HG02943 (cell line): Measurements from ENCODE around the gene RUBCN.
"Not testable (repeated sequence)": the region's sequence is repeated elsewhere in the genome, so short reads cannot be mapped to it uniquely, and the experiment has no call there.

ENCODE experiments used
- ATAC-seq: cut with Tn5 transposase; IDR thresholded peaks from one replicate; pipeline ENCODE4 v1.9.1; 2021; ENCODE audit warnings: mild to moderate bottlenecking, low read depth, moderate library complexity; ENCODE audit not compliant: unreplicated experiment

RUBCN gene

GRCh38 chr3:197690754-197691153, 46.0 kb downstream of the RUBCN start:
- no peak for ATAC-seq

- no peak for ATAC-seq
These were observed 49.1 kb downstream of the RUBCN start for GRCh38 chr3:197687570-197687969.

GRCh38 chr3:197686899-197687298, 49.8 kb downstream of the RUBCN start:
- no peak for ATAC-seq

GRCh38 chr3:197685546-197685945, 51.2 kb downstream of the RUBCN start:
- no peak for ATAC-seq

- no peak for ATAC-seq
These were observed 53.5 kb downstream of the RUBCN start for GRCh38 chr3:197683191-197683590.

- no peak for ATAC-seq
These were observed 54.0 kb downstream of the RUBCN start for GRCh38 chr3:197682713-197683112.

- no peak for ATAC-seq
These were observed 55.7 kb downstream of the RUBCN start for GRCh38 chr3:197680955-197681521.

GRCh38 chr3:197675951-197676350, 60.8 kb downstream of the RUBCN start:
- no peak for ATAC-seq

GRCh38 chr3:197675563-197675860, 61.2 kb downstream of the RUBCN start:
- no peak for ATAC-seq

GRCh38 chr3:197674741-197675562, 61.8 kb downstream of the RUBCN start:
- no peak for ATAC-seq

- ATAC-seq = no peak
These were observed 63.5 kb downstream of the RUBCN start for GRCh38 chr3:197673170-197673569.

GRCh38 chr3:197670361-197670760, 66.3 kb downstream of the RUBCN start:
- no peak for ATAC-seq

GRCh38 chr3:197667968-197668367, 68.7 kb downstream of the RUBCN start:
- ATAC-seq = no peak

- ATAC-seq = not testable (repeated sequence)
These were observed 69.4 kb downstream of the RUBCN start for GRCh38 chr3:197667293-197667692.

GRCh38 chr3:197666221-197666842, 70.4 kb downstream of the RUBCN start:
- ATAC-seq = not testable (repeated sequence)

- ATAC-seq = not testable (repeated sequence)
These were observed 71.2 kb downstream of the RUBCN start for GRCh38 chr3:197665549-197665948.

GRCh38 chr3:197665142-197665491, 71.6 kb downstream of the RUBCN start:
- ATAC-seq = peak; percentile 77

GRCh38 chr3:197664414-197665141, 72.1 kb downstream of the RUBCN start:
- peak; percentile 33 for ATAC-seq

- ATAC-seq = not testable (repeated sequence)
These were observed 73.2 kb downstream of the RUBCN start for GRCh38 chr3:197663367-197664140.

GRCh38 chr3:197662352-197662751, 74.4 kb downstream of the RUBCN start:
- ATAC-seq = not testable (repeated sequence)
